ENCODE results near the gene ERICH6B. TPM values are rescaled to one million over a fixed set of nuclear protein-coding genes. Genes with fewer than 3 reads are reported as not detected.
"Not testable (repeated sequence)": the region's sequence is repeated elsewhere in the genome, so short reads cannot be mapped to it uniquely, and the experiment has no call there.

ERICH6B gene
- polyA plus RNA-seq (2012; ENCODE audit: missing spikeins): 0.89 TPM

DNA sequence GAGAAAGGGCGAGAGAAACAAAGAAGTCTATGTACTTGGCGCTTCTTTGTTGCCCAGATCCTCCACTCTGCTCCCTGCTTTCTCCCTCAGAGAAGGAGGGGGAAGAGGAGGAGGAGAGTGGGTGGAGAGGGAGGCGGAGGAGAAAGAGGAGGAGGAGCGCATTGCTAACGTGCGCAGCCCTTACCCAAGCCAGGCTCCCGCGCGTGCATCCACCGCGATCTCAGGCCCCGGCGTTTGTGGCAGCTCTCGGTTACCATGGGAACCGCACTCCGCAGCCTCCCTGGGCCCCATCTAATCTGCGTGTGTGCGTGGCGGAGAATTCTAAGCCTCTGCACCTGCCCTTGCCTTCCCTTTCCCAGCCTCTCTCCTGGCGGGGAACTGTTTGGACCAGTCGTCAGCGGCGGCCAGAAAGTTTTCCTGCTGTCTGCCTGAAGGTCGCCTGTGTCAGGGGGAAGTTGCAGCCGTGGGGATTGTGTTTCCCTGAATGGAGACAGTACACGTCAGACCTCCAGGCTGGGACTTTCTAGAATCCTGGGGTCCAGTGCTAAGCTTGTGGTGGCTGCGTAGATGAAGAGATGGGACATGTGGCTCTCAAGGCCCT lies at the start of gene ERICH6B:
ERICH6B (minus strand) TSS at position 239 of the 601 bp plus-strand sequence. CDS start 18,734 bp downstream, outside the sequence.
- TF ChIP-seq POLR2A (IDR thresholded peaks at IDR 0.05; ENCODE audit: low read depth, low read length): no peak
- no peak for FAIRE-seq

DNA sequence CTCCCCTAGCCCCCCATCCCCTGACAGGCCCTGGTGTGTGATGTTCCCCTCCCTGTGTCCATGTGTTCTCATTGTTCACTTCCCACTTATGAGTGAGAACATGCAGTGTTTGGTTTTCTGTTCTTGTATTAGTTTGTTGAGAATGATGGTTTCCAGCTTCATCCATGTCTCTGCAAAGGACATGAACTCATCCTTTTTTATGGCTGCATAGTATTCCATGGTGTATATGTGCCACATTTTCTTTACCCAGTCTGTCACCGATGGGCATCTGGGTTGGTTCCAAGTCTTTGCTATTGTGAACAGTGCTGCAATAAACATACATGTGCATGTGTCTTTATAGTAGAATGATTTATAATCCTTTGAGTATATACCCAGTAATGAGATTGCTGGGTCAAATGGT lies 47.4 kb upstream of the ERICH6B start:
- FAIRE-seq: not testable (repeated sequence)

More for the DNA sequence above, at the start of gene ERICH6B:
- no peak for DNase-seq (ENCODE audit: insufficient read length)

DNA sequence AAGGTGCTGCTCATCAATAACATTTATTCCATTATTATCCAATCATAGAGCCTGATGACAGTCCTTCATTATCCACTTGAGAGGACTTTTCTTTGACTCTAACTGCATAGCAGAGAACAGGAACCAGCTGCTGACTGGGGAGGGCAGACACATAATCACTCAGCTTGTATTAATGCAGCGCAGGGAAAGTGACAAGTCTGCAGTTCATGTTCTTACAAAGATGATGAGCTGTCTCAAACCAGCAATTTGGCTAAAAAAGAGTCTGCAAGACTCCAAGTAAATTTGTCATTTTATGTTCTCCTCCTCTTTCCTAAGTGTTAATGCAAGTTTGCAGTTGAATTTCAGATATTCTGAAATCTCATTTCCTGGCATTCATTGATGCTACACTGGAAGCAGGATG lies 46.6 kb upstream of the ERICH6B start:
- FAIRE-seq: no peak
- TF ChIP-seq POLR2AphosphoS5 (IDR thresholded peaks at IDR 0.05; ENCODE audit: low read depth, low read length): no peak
- TF ChIP-seq POLR2A (IDR thresholded peaks at IDR 0.05; ENCODE audit: low read depth, low read length): no peak
- no peak for TF ChIP-seq TAF1 (IDR thresholded peaks at IDR 0.05; ENCODE audit: borderline replicate concordance, low read depth, low read length)
- DNase-seq (ENCODE audit: insufficient read length): no peak

More for the DNA sequence above, 47.4 kb upstream of the ERICH6B start:
- DNase-seq (ENCODE audit: insufficient read length): not testable (repeated sequence)

DNA sequence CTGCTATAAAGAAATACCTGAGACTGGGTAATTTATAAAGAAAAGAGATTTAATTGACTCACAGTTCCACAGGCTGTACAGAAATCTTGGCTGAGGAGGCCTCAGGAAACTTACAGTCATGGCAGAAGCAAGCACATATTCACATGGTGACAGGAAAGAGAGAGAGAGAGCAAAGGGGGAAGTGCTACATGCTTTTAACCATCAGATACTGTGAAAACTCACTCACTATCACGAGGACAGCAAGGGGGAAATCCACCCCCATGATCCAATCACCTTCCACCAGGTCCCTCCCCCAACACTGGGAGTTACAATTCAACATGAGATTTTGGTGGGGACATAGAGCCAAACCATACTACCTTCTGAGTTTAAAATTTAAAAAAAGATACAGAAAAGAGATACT lies 44.9 kb upstream of the ERICH6B start:
- not testable (repeated sequence) for DNase-seq (ENCODE audit: insufficient read length); FAIRE-seq

DNA sequence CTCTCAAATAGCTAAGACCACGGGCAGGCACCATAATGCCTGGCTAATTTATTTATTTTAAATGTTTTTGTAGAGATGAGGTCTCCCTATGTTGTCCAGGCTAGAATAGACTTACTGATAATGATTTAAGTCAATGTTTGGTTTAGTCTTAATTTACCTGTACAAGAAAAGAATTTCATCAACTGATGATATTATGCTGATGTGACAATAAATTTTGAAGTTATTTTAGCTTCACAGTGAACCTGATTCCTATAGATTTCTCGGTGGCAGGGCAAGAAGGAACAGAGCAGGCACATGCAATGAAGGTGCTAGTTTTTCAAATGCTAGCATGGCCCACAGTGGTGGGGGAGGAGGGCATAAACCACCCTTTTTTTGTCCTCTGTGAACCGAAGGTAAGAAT lies 44.0 kb upstream of the ERICH6B start:
- no peak for DNase-seq (ENCODE audit: insufficient read length)
- TF ChIP-seq POLR2A (IDR thresholded peaks at IDR 0.05; ENCODE audit: low read depth, low read length) (no peak), POLR2AphosphoS5 (IDR thresholded peaks at IDR 0.05; ENCODE audit: low read depth, low read length) (no peak), TAF1 (IDR thresholded peaks at IDR 0.05; ENCODE audit: borderline replicate concordance, low read depth, low read length) (no peak)
- FAIRE-seq: no peak

DNA sequence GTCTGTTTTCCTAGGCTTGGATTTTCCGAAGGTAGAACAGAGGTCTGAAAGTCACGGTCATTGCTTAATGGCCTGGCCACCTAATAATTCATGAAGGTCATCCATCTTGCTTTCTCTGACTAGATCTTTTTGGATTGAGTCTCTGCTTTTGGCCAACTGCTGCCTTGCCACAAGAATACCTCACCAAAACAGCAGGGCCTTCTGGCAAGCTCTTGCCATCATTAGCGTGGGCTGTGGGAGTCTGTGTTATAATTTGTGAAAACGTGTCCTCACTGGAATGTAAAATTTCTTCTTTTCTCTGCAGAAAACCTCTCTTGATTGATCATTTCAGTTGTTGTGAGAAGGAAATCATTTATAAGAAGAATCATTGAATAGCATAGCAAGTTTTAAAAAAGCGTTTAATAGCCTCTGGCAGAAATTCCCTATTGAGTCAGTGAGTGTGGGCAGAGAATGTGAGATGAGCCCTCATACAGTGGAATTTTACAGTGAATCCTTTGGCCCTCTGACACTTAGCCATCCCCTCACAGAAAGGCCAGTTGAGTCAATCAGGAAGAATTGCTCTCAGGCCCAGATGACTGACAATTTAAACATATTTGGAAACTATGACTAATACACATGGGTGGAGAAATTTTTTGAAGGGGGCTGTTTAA lies 43.2 kb upstream of the ERICH6B start:
- DNase-seq (ENCODE audit: insufficient read length) (no peak), FAIRE-seq (no peak)
- TF ChIP-seq TAF1 (IDR thresholded peaks at IDR 0.05; ENCODE audit: borderline replicate concordance, low read depth, low read length): no peak
- TF ChIP-seq POLR2AphosphoS5 (IDR thresholded peaks at IDR 0.05; ENCODE audit: low read depth, low read length): no peak
- no peak for TF ChIP-seq POLR2A (IDR thresholded peaks at IDR 0.05; ENCODE audit: low read depth, low read length)

DNA sequence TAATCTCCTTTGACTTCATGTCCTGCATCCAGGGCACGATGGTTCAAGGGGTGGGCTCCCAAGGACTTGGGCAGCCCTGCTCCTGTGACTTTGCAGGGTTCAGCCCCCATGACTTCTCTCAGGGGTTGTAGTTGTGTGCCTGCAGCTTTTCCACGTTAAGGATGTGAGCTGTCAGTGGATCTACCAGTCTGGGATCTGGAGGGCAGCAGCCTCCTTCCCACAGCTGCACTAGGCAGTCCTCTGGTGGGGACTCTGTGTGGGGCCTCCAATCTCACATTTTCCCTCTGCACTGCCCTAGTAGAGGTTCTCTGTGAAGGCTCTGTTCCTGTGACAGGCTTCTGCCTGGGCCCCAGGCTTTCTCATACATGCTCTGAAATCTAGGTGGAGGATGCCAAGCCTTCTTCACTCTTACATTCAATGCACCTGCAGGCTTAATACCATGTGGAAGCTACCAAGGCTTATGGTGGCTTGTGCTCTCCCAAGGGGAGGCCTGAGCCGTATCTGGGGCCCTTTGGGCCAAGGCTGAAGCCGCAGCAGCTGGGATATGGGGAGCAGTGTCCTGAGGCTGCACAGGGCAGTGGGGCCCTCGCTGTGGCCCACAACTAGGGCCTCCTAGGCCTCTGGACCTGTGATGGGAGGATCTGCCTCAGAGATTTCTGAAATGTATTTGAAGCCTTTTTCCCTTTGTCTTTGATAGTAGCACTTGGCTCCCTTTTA lies 39.3 kb upstream of the ERICH6B start:
- FAIRE-seq (no peak), DNase-seq (ENCODE audit: insufficient read length) (no peak)
- TF ChIP-seq POLR2AphosphoS5 (IDR thresholded peaks at IDR 0.05; ENCODE audit: low read depth, low read length) (no peak), TAF1 (IDR thresholded peaks at IDR 0.05; ENCODE audit: borderline replicate concordance, low read depth, low read length) (no peak), POLR2A (IDR thresholded peaks at IDR 0.05; ENCODE audit: low read depth, low read length) (no peak)

DNA sequence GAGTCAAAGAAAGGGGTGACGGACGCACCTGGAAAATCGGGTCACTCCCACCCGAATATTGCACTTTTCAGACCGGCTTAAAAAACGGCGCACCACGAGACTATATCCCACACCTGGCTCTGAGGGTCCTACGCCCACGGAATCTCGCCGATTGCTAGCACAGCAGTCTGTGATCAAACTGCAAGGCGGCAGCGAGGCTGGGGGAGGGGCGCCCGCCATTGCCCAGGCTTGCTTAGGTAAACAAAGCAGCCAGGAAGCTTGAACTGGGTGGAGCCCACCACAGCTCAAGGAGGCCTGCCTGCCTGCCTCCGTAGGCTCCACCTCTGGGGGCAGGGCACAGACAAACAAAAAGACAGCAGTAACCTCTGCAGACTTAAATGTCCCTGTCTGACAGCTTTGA lies 29.7 kb upstream of the ERICH6B start:
- not testable (repeated sequence) for FAIRE-seq; DNase-seq (ENCODE audit: insufficient read length)

DNA sequence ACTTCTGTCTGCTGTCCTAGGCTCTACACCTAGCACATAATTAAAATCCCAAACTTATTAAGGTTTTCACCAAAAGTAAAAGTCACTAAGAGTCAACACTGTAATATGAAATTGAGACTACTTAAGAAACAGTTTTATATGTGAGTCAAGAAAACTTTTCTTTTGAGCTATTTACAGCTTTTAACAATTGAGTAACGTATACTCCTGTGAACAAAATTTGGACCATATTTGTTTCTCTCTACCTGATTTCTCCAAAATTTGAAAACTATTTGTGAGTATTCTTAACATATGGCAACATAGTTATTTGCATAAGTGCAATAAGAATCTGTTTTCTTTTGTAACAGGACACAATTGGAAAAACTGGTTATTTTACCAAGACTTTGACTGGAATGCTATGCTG lies 26.6 kb upstream of the ERICH6B start:
- not testable (repeated sequence) for DNase-seq (ENCODE audit: insufficient read length)

DNA sequence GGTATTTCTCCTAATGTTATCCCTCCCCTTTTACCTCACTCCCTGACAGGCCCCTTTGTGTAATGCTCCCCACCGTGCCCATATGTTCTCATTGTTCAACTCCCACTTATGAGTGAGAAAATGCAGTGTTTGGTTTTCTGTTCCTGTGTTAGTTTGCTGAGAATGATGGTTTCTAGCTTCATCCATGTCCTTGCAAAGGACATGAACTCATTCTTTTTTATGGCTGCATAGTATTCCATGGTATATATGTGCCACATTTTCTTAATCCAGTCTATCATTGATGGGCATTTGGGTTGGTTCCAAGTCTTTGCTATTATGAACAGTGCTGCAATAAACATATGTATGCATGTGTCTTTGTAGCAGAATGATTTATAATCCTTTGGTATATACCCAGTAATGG lies 19.8 kb upstream of the ERICH6B start:
- not testable (repeated sequence) for DNase-seq (ENCODE audit: insufficient read length); FAIRE-seq

More for the DNA sequence above, 26.6 kb upstream of the ERICH6B start:
- not testable (repeated sequence) for FAIRE-seq

DNA sequence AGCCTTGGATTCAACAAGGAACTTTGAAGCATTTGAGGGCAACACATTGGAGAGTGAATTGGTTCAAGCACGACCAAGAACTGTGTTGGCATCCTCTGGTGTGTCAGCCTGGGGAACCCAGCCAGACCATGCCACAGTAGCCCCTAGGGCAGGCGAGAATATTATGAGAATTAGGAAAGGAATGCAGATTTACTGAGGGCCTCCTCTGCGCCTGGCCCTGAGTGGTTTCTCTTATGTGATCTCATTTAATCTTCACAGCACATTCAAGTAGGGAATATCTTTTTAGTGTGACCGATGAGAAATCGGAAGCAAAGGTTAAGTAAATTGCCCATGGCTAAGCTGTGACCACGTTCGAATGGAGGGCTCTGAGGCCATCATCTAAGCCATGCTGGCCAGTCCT lies 15.3 kb upstream of the ERICH6B start:
- no peak for DNase-seq (ENCODE audit: insufficient read length)
- FAIRE-seq: no peak
- no peak for TF ChIP-seq TAF1 (IDR thresholded peaks at IDR 0.05; ENCODE audit: borderline replicate concordance, low read depth, low read length)
- TF ChIP-seq POLR2AphosphoS5 (IDR thresholded peaks at IDR 0.05; ENCODE audit: low read depth, low read length): no peak
- TF ChIP-seq POLR2A (IDR thresholded peaks at IDR 0.05; ENCODE audit: low read depth, low read length): no peak

DNA sequence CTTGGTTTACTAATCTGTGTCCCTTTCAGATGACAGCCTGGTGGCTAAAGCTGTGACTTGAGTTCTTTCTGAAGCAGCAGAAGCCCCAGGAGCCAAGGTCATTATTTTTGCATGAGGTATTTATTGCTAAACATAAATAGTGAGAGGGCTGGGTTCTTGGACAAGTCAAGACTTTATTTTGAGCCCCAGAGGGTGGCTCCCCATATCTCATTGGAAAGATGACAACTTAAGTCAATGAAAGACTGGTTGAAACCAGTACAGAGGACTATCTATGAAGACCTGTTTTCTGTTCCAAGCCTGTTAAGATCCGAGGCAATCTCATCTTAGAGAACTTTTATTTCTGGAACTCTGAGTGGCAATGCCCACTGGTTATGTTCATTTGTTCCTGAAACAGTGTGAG lies 14.4 kb upstream of the ERICH6B start:
- TF ChIP-seq TAF1 (IDR thresholded peaks at IDR 0.05; ENCODE audit: borderline replicate concordance, low read depth, low read length) (no peak), POLR2A (IDR thresholded peaks at IDR 0.05; ENCODE audit: low read depth, low read length) (no peak), POLR2AphosphoS5 (IDR thresholded peaks at IDR 0.05; ENCODE audit: low read depth, low read length) (no peak)
- FAIRE-seq: no peak

DNA sequence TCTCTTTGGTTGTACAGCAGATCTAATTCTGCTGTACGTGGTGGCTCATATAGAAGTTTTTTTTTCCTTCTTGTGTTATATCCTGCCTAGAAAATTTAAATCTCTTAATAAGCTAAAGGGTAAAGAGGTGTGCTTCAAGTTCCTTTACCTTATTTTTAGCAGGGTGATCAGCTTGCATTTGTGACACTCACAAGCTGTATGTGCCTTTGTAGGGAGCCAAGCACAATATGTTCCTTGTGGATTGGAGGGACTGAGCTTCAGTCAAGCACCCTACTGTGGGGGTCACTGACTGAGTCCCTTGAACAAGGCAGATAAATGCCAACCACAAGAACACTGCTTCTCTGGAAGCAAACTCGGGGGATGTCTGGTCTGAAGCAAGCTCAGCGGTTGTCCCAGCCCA lies 12.6 kb upstream of the ERICH6B start:
- no peak for FAIRE-seq

More for the DNA sequence above, 14.4 kb upstream of the ERICH6B start:
- no peak for DNase-seq (ENCODE audit: insufficient read length)

More for the DNA sequence above, 12.6 kb upstream of the ERICH6B start:
- DNase-seq (ENCODE audit: insufficient read length): no peak
- TF ChIP-seq POLR2A (IDR thresholded peaks at IDR 0.05; ENCODE audit: low read depth, low read length) (no peak), POLR2AphosphoS5 (IDR thresholded peaks at IDR 0.05; ENCODE audit: low read depth, low read length) (no peak), TAF1 (IDR thresholded peaks at IDR 0.05; ENCODE audit: borderline replicate concordance, low read depth, low read length) (no peak)

Measured in GM12892 (cell line).